Ishikawa (cell line): ENCODE data around the gene STX12.

Source experiments
- CEBPB ChIP-seq: IDR thresholded peaks from 2 replicates; pipeline ENCODE4 v1.6.1; 2012
- CREB1 ChIP-seq: IDR thresholded peaks from 2 replicates; pipeline ENCODE4 v1.6.1; 2012; ENCODE audit warnings: low read depth
- EGR1 ChIP-seq: IDR thresholded peaks from 2 replicates; pipeline ENCODE4 v1.6.1; 2012
- EP300 ChIP-seq: IDR thresholded peaks from 2 replicates; pipeline ENCODE4 v1.6.1; 2012; ENCODE audit warnings: borderline replicate concordance
- FOXM1 ChIP-seq: IDR thresholded peaks from 2 replicates; pipeline ENCODE4 v1.6.1; 2012; ENCODE audit warnings: low read depth, borderline replicate concordance
- MAX ChIP-seq: IDR thresholded peaks from 2 replicates; pipeline ENCODE4 v1.6.1; 2012
- NFIC ChIP-seq: IDR thresholded peaks from 2 replicates; pipeline ENCODE4 v1.6.1; 2012
- RAD21 ChIP-seq: IDR thresholded peaks from 2 replicates; pipeline ENCODE4 v1.6.1; 2012; ENCODE audit warnings: low read depth
- REST ChIP-seq: IDR thresholded peaks from 2 replicates; pipeline ENCODE4 v1.6.1; 2012; ENCODE audit warnings: low read depth, mild to moderate bottlenecking
- TAF1 ChIP-seq: IDR thresholded peaks from 2 replicates; pipeline ENCODE4 v1.6.1; 2012; ENCODE audit warnings: low read depth, mild to moderate bottlenecking
- TCF12 ChIP-seq: IDR thresholded peaks from 2 replicates; pipeline ENCODE4 v1.6.1; 2012; ENCODE audit warnings: low read depth
- TEAD4 ChIP-seq: IDR thresholded peaks from 2 replicates; pipeline ENCODE4 v1.6.1; 2012
- USF1 ChIP-seq: IDR thresholded peaks from 2 replicates; pipeline ENCODE4 v1.6.1; 2012
- YY1 ChIP-seq: IDR thresholded peaks from 2 replicates; pipeline ENCODE4 v1.6.1; 2012; ENCODE audit warnings: low read depth
- ZBTB7A ChIP-seq: IDR thresholded peaks from 2 replicates; pipeline ENCODE4 v1.6.1; 2012; ENCODE audit warnings: low read depth

STX12 gene

GRCh38 chr1:27772932-27773825 is at the start of gene STX12:
TSS of gene STX12 (plus strand) at chr1:27773219. CDS start at chr1:27773308, 89 bp downstream.
- TF ChIP-seq TAF1 (peak; percentile 97), TCF12 (peak; percentile 54; the same call in 1 of the 2 replicates), TEAD4 (no peak), ZBTB7A (peak; percentile 70), FOXM1 (no peak), MAX (peak; percentile 33; the same call in 1 of the 2 replicates), REST (no peak), CEBPB (no peak; the same call in 1 of the 2 replicates), RAD21 (no peak), USF1 (no peak), NFIC (no peak), EP300 (no peak), EGR1 (no peak), YY1 (no peak), CREB1 (peak; percentile 14; the same call in 1 of the 2 replicates)

GRCh38 chr1:27724961-27725373 is 48.1 kb upstream of the STX12 start:
- TF ChIP-seq RAD21 (no peak), TCF12 (no peak), NFIC (no peak), CEBPB (no peak), TEAD4 (no peak), USF1 (no peak), REST (no peak), EP300 (no peak), EGR1 (no peak), TAF1 (no peak), FOXM1 (no peak), MAX (no peak), CREB1 (no peak), ZBTB7A (no peak), YY1 (no peak)

- no peak for TF ChIP-seq EGR1
- TF ChIP-seq YY1 = peak; percentile 51; the same call in 1 of the 2 replicates
- TF ChIP-seq REST = no peak
- TF ChIP-seq USF1 = peak; percentile 83
- TF ChIP-seq CEBPB = peak; percentile 31; the same call in 1 of the 2 replicates
- peak; percentile 42; the same call in 1 of the 2 replicates for TF ChIP-seq TCF12
- TF ChIP-seq TAF1 = peak; percentile 57; the same call in 1 of the 2 replicates
- peak; percentile 100 for TF ChIP-seq MAX
- peak; percentile 96 for TF ChIP-seq CREB1
- TF ChIP-seq EP300 = no peak
- TF ChIP-seq RAD21 = peak; percentile 27; the same call in 1 of the 2 replicates
These were observed 47.4 kb upstream of the STX12 start, which contains the start of gene FAM76A for GRCh38 chr1:27725374-27726172. TSS of gene FAM76A (plus strand) at chr1:27725961. CDS start at chr1:27726081, 120 bp downstream.
